H1 (cell line): ENCODE data around the gene TAS2R5. TPM values are rescaled to one million over a fixed set of nuclear protein-coding genes. Genes with fewer than 3 reads are reported as not detected.
"Not testable (repeated sequence)": the region's sequence is repeated elsewhere in the genome, so short reads cannot be mapped to it uniquely, and the experiment has no call there.

Experiments used
- CTCF ChIA-PET: fragments of 300-600 bp; sonication (Branson Sonifier 250); formaldehyde crosslinking; loops from one replicate; lab custom pipeline; 2021; ENCODE audit not compliant: partially characterized antibody; lab: Charles Lee
- POLR2A ChIA-PET: fragments of 300-600 bp; sonication (Branson Sonifier 250); formaldehyde crosslinking; loops from one replicate; lab custom pipeline; 2021; ENCODE audit warnings: inconsistent platforms; ENCODE audit not compliant: partially characterized antibody; lab: Charles Lee
- DNase-seq, 2 experiments: peaks; one replicate each; pipeline versions ENCODE4 v3.0.0 to v3.0.0-alpha.2; 2010 to 2022; ENCODE audit warnings: low spot score in 2 of 2, low read depth in 1 of 2, mixed read lengths in 1 of 2
- FAIRE-seq: peaks from 2 replicates; lab custom pipeline; 2011; peaks lifted over from hg19 to GRCh38; lab: Jason Lieb, UNC
- H2AFZ ChIP-seq: 2 replicates; pipeline ENCODE4 v1.8.1; 2012; ENCODE audit warnings: low read length, inconsistent platforms
- H2AK5ac ChIP-seq: 2 replicates; pipeline ENCODE4 v1.6.1; 2013; ENCODE audit warnings: low read depth, low read length
- H2BK120ac ChIP-seq: replicated peaks from 2 replicates; pipeline ENCODE3; 2013; ENCODE audit warnings: low read depth, low read length, inconsistent platforms
- H2BK12ac ChIP-seq: 2 replicates; pipeline ENCODE4 v1.6.1; 2013; ENCODE audit warnings: low read depth, low read length
- H2BK15ac ChIP-seq: 2 replicates; pipeline ENCODE4 v1.6.1; 2013; ENCODE audit warnings: low read length
- H2BK20ac ChIP-seq: 2 replicates; pipeline ENCODE4 v1.6.1; 2013; ENCODE audit warnings: low read length
- H2BK5ac ChIP-seq: 2 replicates; pipeline ENCODE4 v1.6.1; 2013; ENCODE audit warnings: low read depth, low read length
- H3K14ac ChIP-seq: 2 replicates; pipeline ENCODE4 v1.6.1; 2013; ENCODE audit warnings: inconsistent platforms; ENCODE audit not compliant: insufficient read length
- H3K18ac ChIP-seq: 2 replicates; pipeline ENCODE4 v1.6.1; 2013; ENCODE audit warnings: low read length; ENCODE audit errors: extremely low read depth
- H3K23ac ChIP-seq: 2 replicates; pipeline ENCODE4 v1.6.1; 2013; ENCODE audit warnings: inconsistent platforms; ENCODE audit not compliant: insufficient read length
- H3K23me2 ChIP-seq: 2 replicates; pipeline ENCODE4 v1.6.1; 2013; ENCODE audit warnings: low read depth, low read length
- H3K27ac ChIP-seq: 2 replicates; pipeline ENCODE4 v1.6.1; 2011; ENCODE audit warnings: low read depth, low read length, inconsistent platforms
- H3K27me3 ChIP-seq, 4 experiments: replicated peaks in 1 of 4; 1 replicate in 1 of 4; 2 replicates in 3 of 4; pipeline versions ENCODE4 v1.6.1 to v1.8.1; 2011 to 2013; ENCODE audit warnings: low read length in 3 of 4, mild to moderate bottlenecking in 3 of 4, inconsistent platforms in 2 of 4, mixed read lengths in 2 of 4, moderate library complexity in 1 of 4; ENCODE audit not compliant: control insufficient read depth in 3 of 4, insufficient read depth in 3 of 4; ENCODE audit errors: extremely low read depth in 1 of 4
- H3K36me3 ChIP-seq, 4 experiments: 2 replicates each; pipeline versions ENCODE4 v1.6.1 to v1.8.1; 2011 to 2013; ENCODE audit warnings: mild to moderate bottlenecking in 4 of 4, low read length in 3 of 4, moderate library complexity in 2 of 4, control low read depth in 1 of 4, inconsistent platforms in 1 of 4; ENCODE audit not compliant: insufficient read depth in 4 of 4, control insufficient read depth in 2 of 4
- H3K4ac ChIP-seq: replicated peaks from 2 replicates; pipeline ENCODE3; 2013; ENCODE audit warnings: low read length, low read depth, mixed read lengths, inconsistent platforms; ENCODE audit not compliant: insufficient read length
- H3K4me1 ChIP-seq, 4 experiments: replicated peaks in 1 of 4; 1 replicate in 1 of 4; 2 replicates in 3 of 4; pipeline versions ENCODE4 v1.6.1 to v1.8.1; 2011 to 2013; ENCODE audit warnings: low read length in 3 of 4, inconsistent platforms in 2 of 4, mixed read lengths in 1 of 4; ENCODE audit not compliant: insufficient read depth in 4 of 4, control insufficient read depth in 3 of 4
- H3K4me2 ChIP-seq, 2 experiments: 2 replicates each; pipeline versions ENCODE4 v1.6.1 to v1.8.1; 2011 to 2013; ENCODE audit warnings: low read depth in 2 of 2, low read length in 2 of 2, control low read depth in 1 of 2, inconsistent platforms in 1 of 2, mild to moderate bottlenecking in 1 of 2; ENCODE audit not compliant: insufficient read depth in 1 of 2
- H3K4me3 ChIP-seq, 4 experiments: fragments of 200-600, 300-600 bp in 1 of 4; sonication (generic), shearing (Covaris generic), sonication (Bioruptor Twin) in 1 of 4; 2 replicates each; pipeline versions ENCODE4 v1.5.1 to v1.8.1; 2011 to 2016; ENCODE audit warnings: low read length in 4 of 4, low read depth in 3 of 4, control low read depth in 2 of 4, inconsistent platforms in 2 of 4, mild to moderate bottlenecking in 2 of 4, mixed read lengths in 1 of 4, moderate library complexity in 1 of 4; ENCODE audit not compliant: insufficient read depth in 2 of 4; ENCODE audit errors: extremely low read depth in 1 of 4
- H3K56ac ChIP-seq: replicated peaks from 2 replicates; pipeline ENCODE3; 2013; ENCODE audit warnings: low read depth, mild to moderate bottlenecking, mixed read lengths, low read length, inconsistent platforms; ENCODE audit not compliant: insufficient read length
- H3K79me1 ChIP-seq: 2 replicates; pipeline ENCODE4 v1.6.1; 2013; ENCODE audit warnings: low read depth, low read length, control low read depth
- H3K79me2 ChIP-seq, 2 experiments: 2 replicates each; pipeline versions ENCODE4 v1.6.1 to v1.8.1; 2012 to 2013; ENCODE audit warnings: low read length in 2 of 2, mild to moderate bottlenecking in 2 of 2, inconsistent platforms in 1 of 2; ENCODE audit not compliant: insufficient read depth in 2 of 2, control insufficient read depth in 1 of 2
- H3K9ac ChIP-seq, 4 experiments: replicated peaks in 1 of 4; 1 replicate in 1 of 4; 2 replicates in 3 of 4; pipeline versions ENCODE4 v1.6.1 to v1.8.1; 2011 to 2013; ENCODE audit warnings: low read depth in 3 of 4, low read length in 3 of 4, control low read depth in 2 of 4, mild to moderate bottlenecking in 2 of 4, moderate library complexity in 2 of 4, inconsistent platforms in 1 of 4; ENCODE audit errors: extremely low read depth in 1 of 4
- H3K9me3 ChIP-seq, 2 experiments: 2 replicates each; pipeline versions ENCODE4 v1.6.1 to v1.8.1; 2012 to 2013; ENCODE audit warnings: mild to moderate bottlenecking in 2 of 2, moderate library complexity in 2 of 2, control low read depth in 1 of 2, inconsistent platforms in 1 of 2, low read depth in 1 of 2, low read length in 1 of 2, mixed read lengths in 1 of 2; ENCODE audit not compliant: insufficient read depth in 2 of 2
- H4K20me1 ChIP-seq, 2 experiments: replicated peaks in 1 of 2; 2 replicates each; pipeline versions ENCODE3 to v1.8.1; 2011 to 2013; ENCODE audit warnings: inconsistent platforms in 2 of 2, low read length in 2 of 2, mild to moderate bottlenecking in 1 of 2; ENCODE audit not compliant: insufficient read depth in 2 of 2, control insufficient read depth in 1 of 2
- H4K5ac ChIP-seq: 2 replicates; pipeline ENCODE4 v1.6.1; 2013; ENCODE audit warnings: low read length, low read depth, mixed read lengths, inconsistent platforms; ENCODE audit not compliant: insufficient read length
- H4K8ac ChIP-seq: 2 replicates; pipeline ENCODE4 v1.8.0; 2013; ENCODE audit warnings: mild to moderate bottlenecking, moderate library complexity, low read length, inconsistent platforms; ENCODE audit not compliant: insufficient read depth; ENCODE audit errors: extremely low read depth
- H4K91ac ChIP-seq: replicated peaks from 2 replicates; pipeline ENCODE3; 2013; ENCODE audit warnings: low read length, mixed read lengths, inconsistent platforms; ENCODE audit not compliant: insufficient read length
- BACH1 ChIP-seq: IDR thresholded peaks from 2 replicates; pipeline ENCODE4 v1.6.1; 2012; ENCODE audit warnings: low read length, improper control_type of control experiment
- GTF2F1 ChIP-seq: IDR thresholded peaks from 2 replicates; pipeline ENCODE4 v1.6.1; 2012; ENCODE audit warnings: low read depth, low read length, improper control_type of control experiment, borderline replicate concordance
- KDM5A ChIP-seq: fragments of 200-600 bp; IDR thresholded peaks from 2 replicates; pipeline ENCODE4 v1.7.1; 2012; ENCODE audit warnings: mild to moderate bottlenecking, low read length, inconsistent platforms, mixed read lengths
- WGBS, 2 experiments: shearing (Covaris generic) in 1 of 2; methylation state at CpG; one replicate each; pipeline versions ENCODE4 v1.1.6 to v1.1.7; 2013 to 2015; ENCODE audit warnings: low lambda C conversion rate in 2 of 2, mixed read lengths in 2 of 2, inconsistent platforms in 1 of 2, low coverage in 1 of 2, missing lambda C conversion rate in 1 of 2; ENCODE audit not compliant: insufficient replicate concordance in 2 of 2, insufficient coverage in 1 of 2, insufficient read length in 1 of 2; ENCODE audit errors: extremely low coverage in 1 of 2, missing lambda C conversion rate in 1 of 2; 5-methylcytosine and 5-hydroxymethylcytosine counted together
- polyA plus RNA-seq, 7 experiments: library from polyadenylated mRNA; depleted of rRNA in 3 of 7; stranded (reverse) in 5 of 7; unstranded in 2 of 7; fragments of >200 nt in 5 of 7; fragments of 200-250 nt in 2 of 7; gene quantifications; 1 replicate in 5 of 7; 2 replicates in 1 of 7; 4 replicates in 1 of 7; pipeline versions ENCODE4 v1.2.1 to v1.2.3, GENCODE V29; 2011 to 2013; ENCODE audit warnings: missing spikeins in 2 of 7, mixed read lengths in 2 of 7
- total RNA-seq: library from RNA; stranded (reverse); fragmentation: NEBNext Ultra II Directional; extraction: Animal tissue kit (Norgen Biotek cat#: 25700); gene quantifications from 2 replicates; pipeline ENCODE4 v1.2.1, GENCODE V29; 2021
- TF ChIP-seq, protein P1 (sequence below), 3 experiments: IDR thresholded peaks; 1 replicate in 2 of 3; 2 replicates in 1 of 3; pipeline versions ENCODE4 v1.5.1 to v1.6.1; 2011; ENCODE audit warnings: low read length in 3 of 3, mild to moderate bottlenecking in 3 of 3, inconsistent platforms in 2 of 3, low read depth in 1 of 3, moderate library complexity in 1 of 3; ENCODE audit not compliant: insufficient read depth in 1 of 3; ENCODE audit errors: control extremely low read depth in 1 of 3
- TF ChIP-seq, protein P2 (sequence below): IDR thresholded peaks from 2 replicates; pipeline ENCODE4 v1.6.1; 2011; ENCODE audit warnings: low read depth, mild to moderate bottlenecking, low read length; ENCODE audit not compliant: insufficient read depth

The TAS2R5 gene
- total and polyA plus RNA-seq, 2 of the 8 experiments (the other 6 are each of a cell fraction or from before 2014, with no cell fraction given): 1.5 to 6.2 TPM

DNA sequence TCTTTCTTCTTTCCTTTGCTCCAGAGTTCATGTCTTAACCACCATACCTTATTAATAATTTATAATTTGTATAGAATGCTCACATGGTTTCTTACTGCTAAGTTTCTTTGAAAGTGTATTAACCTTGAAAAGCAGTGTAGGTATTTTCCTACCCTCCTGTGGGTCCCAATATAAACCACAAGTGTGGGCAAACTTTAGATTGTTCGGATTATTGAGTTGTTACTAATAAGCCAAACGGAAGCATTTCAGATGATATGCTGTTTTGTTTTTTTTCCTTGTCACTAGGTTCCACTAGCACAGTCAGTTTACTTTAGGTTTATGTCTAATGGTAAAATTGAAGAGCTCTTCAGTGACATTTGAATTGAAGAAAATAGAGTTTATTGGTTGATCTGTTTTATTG is 41.6 kb upstream of the TAS2R5 start (continued):
- TF ChIP-seq, protein P1, sequence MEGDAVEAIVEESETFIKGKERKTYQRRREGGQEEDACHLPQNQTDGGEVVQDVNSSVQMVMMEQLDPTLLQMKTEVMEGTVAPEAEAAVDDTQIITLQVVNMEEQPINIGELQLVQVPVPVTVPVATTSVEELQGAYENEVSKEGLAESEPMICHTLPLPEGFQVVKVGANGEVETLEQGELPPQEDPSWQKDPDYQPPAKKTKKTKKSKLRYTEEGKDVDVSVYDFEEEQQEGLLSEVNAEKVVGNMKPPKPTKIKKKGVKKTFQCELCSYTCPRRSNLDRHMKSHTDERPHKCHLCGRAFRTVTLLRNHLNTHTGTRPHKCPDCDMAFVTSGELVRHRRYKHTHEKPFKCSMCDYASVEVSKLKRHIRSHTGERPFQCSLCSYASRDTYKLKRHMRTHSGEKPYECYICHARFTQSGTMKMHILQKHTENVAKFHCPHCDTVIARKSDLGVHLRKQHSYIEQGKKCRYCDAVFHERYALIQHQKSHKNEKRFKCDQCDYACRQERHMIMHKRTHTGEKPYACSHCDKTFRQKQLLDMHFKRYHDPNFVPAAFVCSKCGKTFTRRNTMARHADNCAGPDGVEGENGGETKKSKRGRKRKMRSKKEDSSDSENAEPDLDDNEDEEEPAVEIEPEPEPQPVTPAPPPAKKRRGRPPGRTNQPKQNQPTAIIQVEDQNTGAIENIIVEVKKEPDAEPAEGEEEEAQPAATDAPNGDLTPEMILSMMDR (IDR thresholded peaks at IDR 0.05; ENCODE audit: control extremely low read depth in 1 of 3, insufficient read depth in 1 of 3, low read depth in 1 of 3, low read length in 3 of 3): no peak
- TF ChIP-seq GTF2F1 (no peak), KDM5A (no peak), BACH1 (no peak)
- TF ChIP-seq, protein P2, sequence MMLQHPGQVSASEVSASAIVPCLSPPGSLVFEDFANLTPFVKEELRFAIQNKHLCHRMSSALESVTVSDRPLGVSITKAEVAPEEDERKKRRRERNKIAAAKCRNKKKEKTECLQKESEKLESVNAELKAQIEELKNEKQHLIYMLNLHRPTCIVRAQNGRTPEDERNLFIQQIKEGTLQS: no peak
- TF ChIP-seq, all 59 proteins: peak for 0

DNA sequence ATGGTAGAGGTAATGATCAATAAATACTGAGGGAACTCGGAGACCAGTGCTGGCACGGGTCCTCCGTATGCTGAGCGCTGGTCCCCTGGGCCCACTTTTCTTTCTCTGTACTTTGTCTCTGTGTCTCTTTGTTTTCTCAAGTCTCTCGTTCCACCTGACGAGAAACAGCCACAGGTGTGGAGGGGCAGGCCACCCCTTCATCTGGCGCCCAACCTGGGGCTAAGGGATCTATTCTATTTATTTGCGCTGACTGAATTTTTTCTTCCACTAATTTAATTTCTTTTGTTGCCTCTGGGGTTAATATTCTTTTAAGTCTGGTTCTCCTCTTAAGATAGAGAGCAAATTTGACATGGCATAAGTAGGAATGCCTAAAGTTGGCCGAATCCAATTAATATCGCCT is 38.1 kb upstream of the TAS2R5 start:
- H4K20me1 ChIP-seq, H3K23me2 ChIP-seq, H3K18ac ChIP-seq, H4K8ac ChIP-seq, H3K4me2 ChIP-seq, H3K27ac ChIP-seq, H3K79me1 ChIP-seq, CTCF ChIA-PET, H2BK5ac ChIP-seq, H4K5ac ChIP-seq, H3K4ac ChIP-seq, H2BK12ac ChIP-seq, H3K27me3 ChIP-seq, H2BK20ac ChIP-seq, H2AK5ac ChIP-seq, H2BK15ac ChIP-seq, H3K4me1 ChIP-seq, DNase-seq, H3K79me2 ChIP-seq, H3K14ac ChIP-seq, H3K9ac ChIP-seq, FAIRE-seq, POLR2A ChIA-PET, H3K23ac ChIP-seq, H2AFZ ChIP-seq, H4K91ac ChIP-seq, H2BK120ac ChIP-seq, H3K56ac ChIP-seq: not testable (repeated sequence)
- Histone ChIP-seq H3K4me3 (peak overlapping the region in 1 of 4 experiments; percentile 12; a peak in 1 of 8 replicates), H3K36me3 (peaks cover 16 to 77% (median 50%) of the 10 kb centered on the region in 4 experiments), H3K9me3 (peaks cover 23 to 26% of the 10 kb centered on the region in 2 experiments)
- WGBS, 2 experiments: 96% methylated on average over 10 of the region's 10 CpGs; no CpG with 5 or more reads in 1 of the 2 experiments
